Measurements from ENCODE around the gene ANLN. TPM values are rescaled to one million over a fixed set of nuclear protein-coding genes. Genes with fewer than 3 reads are reported as not detected.

Gene ANLN
- total and polyA plus RNA-seq, 7 donors = 0.11 to 2.4 (median 0.52) TPM

- no peak overlapping the region for H3K4me3 ChIP-seq
- TF ChIP-seq, protein P1, sequence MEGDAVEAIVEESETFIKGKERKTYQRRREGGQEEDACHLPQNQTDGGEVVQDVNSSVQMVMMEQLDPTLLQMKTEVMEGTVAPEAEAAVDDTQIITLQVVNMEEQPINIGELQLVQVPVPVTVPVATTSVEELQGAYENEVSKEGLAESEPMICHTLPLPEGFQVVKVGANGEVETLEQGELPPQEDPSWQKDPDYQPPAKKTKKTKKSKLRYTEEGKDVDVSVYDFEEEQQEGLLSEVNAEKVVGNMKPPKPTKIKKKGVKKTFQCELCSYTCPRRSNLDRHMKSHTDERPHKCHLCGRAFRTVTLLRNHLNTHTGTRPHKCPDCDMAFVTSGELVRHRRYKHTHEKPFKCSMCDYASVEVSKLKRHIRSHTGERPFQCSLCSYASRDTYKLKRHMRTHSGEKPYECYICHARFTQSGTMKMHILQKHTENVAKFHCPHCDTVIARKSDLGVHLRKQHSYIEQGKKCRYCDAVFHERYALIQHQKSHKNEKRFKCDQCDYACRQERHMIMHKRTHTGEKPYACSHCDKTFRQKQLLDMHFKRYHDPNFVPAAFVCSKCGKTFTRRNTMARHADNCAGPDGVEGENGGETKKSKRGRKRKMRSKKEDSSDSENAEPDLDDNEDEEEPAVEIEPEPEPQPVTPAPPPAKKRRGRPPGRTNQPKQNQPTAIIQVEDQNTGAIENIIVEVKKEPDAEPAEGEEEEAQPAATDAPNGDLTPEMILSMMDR (IDR thresholded peaks at IDR 0.05) = no peak
- intact Hi-C loops (cut with DNase I) = no loop called here
- H3K4me1 ChIP-seq = no peaks in the 10 kb centered on the region
- no peaks in the 10 kb centered on the region for H3K9me3 ChIP-seq
- no peak overlapping the region for H3K27ac ChIP-seq
- DNase-seq = no peak
- 96% methylated on average over 4 of the region's 4 CpGs for WGBS, 3 donors
- H3K36me3 ChIP-seq (ENCODE audit: insufficient read depth in 1 of 2, low read depth in 1 of 2) = no peaks in the 10 kb centered on the region
- no peak for ATAC-seq
- H3K27me3 ChIP-seq (ENCODE audit: insufficient read depth in 3 of 3, low read length in 2 of 3) = no peaks in the 10 kb centered on the region
These were observed 59.2 kb downstream of the ANLN start for GRCh38 chr7:36448781-36449379.

GRCh38 chr7:36449685-36450084 is 60.0 kb downstream of the ANLN start:
- no peak overlapping the region for H3K4me3 ChIP-seq
- H3K36me3 ChIP-seq (ENCODE audit: insufficient read depth in 1 of 2, low read depth in 1 of 2) = no peaks in the 10 kb centered on the region
- intact Hi-C loops (cut with DNase I) = no loop called here
- H3K4me1 ChIP-seq = no peaks in the 10 kb centered on the region
- H3K27ac ChIP-seq = no peak overlapping the region
- TF ChIP-seq, protein P1 (IDR thresholded peaks at IDR 0.05) = no peak
- no peak for DNase-seq
- ATAC-seq = no peak
- 93 to 98% (median 98%) methylated on average over 5 of the region's 5 CpGs for WGBS, 3 donors
- H3K9me3 ChIP-seq = no peaks in the 10 kb centered on the region
- H3K27me3 ChIP-seq (ENCODE audit: insufficient read depth in 3 of 3, low read length in 2 of 3) = no peaks in the 10 kb centered on the region

DNA sequence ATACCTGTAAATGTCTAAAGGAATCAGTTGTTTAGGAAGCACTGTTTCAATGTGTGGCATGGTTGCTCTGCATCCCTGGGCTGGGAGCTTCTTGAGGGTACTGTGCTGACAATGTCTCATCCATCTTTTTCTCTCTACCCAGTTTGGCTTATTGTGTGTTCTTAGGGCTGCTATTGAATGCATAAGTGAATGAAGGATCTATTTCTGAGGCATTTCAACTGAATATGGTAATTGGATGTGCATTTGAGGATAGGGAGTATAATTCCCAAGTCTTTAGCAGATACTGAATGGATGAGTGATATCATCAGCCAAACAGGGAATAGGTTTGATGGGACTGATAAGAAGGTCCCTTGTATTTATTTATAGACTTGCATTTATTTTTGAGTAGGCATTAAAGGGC is 64.1 kb downstream of the ANLN start:
- TF ChIP-seq, protein P1 (IDR thresholded peaks at IDR 0.05) = no peak
- no peak overlapping the region for H3K4me3 ChIP-seq
- no peak overlapping the region for H3K27ac ChIP-seq
- H3K27me3 ChIP-seq (ENCODE audit: insufficient read depth in 3 of 3, low read length in 2 of 3) = no peaks in the 10 kb centered on the region
- DNase-seq (no peak), ATAC-seq (no peak)
- no peaks in the 10 kb centered on the region for H3K9me3 ChIP-seq
- intact Hi-C loops (cut with DNase I) = no loop called here
- H3K36me3 ChIP-seq (ENCODE audit: insufficient read depth in 1 of 2, low read depth in 1 of 2) = no peaks in the 10 kb centered on the region
- no peaks in the 10 kb centered on the region for H3K4me1 ChIP-seq

DNA sequence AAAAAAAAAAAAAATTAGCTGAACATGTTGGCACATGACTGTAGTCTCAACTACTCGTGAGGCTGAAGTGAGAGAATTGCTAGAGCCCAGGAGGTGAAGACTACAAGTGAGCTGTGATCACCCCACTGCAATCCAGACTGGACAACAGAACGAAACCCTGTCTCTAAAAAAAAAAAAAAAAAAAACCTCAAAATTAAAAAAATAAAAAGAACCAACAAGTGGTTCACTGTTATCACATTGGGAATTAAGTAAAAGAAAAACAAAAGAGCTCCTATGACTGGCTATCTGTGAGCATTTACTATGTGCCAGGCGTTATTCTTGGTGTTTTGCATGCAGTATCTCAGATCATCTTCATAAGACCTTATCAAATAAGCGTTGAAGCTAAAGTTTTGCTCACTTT is 66.0 kb downstream of the ANLN start:
- TF ChIP-seq, protein P1 (IDR thresholded peaks at IDR 0.05) = no peak
- DNase-seq (no peak), ATAC-seq (no peak)
- no peaks in the 10 kb centered on the region for H3K36me3 ChIP-seq (ENCODE audit: insufficient read depth in 1 of 2, low read depth in 1 of 2)
- WGBS, 3 donors = 89 to 95% (median 94%) methylated on average over 4 of the region's 4 CpGs
- no peak overlapping the region for H3K27ac ChIP-seq
- H3K27me3 ChIP-seq (ENCODE audit: insufficient read depth in 3 of 3, low read length in 2 of 3) = no peaks in the 10 kb centered on the region
- intact Hi-C loops (cut with DNase I) = no loop called here
- no peak overlapping the region for H3K4me3 ChIP-seq
- no peaks in the 10 kb centered on the region for H3K9me3 ChIP-seq
- no peaks in the 10 kb centered on the region for H3K4me1 ChIP-seq

GRCh38 chr7:36456138-36456537 is 66.5 kb downstream of the ANLN start:
- Histone ChIP-seq H3K4me3 (no peak overlapping the region), H3K36me3 (ENCODE audit: insufficient read depth in 1 of 2, low read depth in 1 of 2) (no peaks in the 10 kb centered on the region), H3K27ac (no peak overlapping the region), H3K27me3 (ENCODE audit: insufficient read depth in 3 of 3, low read length in 2 of 3) (no peaks in the 10 kb centered on the region), H3K9me3 (no peaks in the 10 kb centered on the region), H3K4me1 (no peaks in the 10 kb centered on the region)
- WGBS, 3 donors = 92 to 97% (median 96%) methylated on average over 3 of the region's 3 CpGs
- TF ChIP-seq, protein P1 (IDR thresholded peaks at IDR 0.05) = no peak
- ATAC-seq = no peak
- DNase-seq = no peak
- intact Hi-C loops (cut with DNase I) = no loop called here

All from psoas muscle (tissue), 8 donors.